Measurements from ENCODE around the gene SLFN12L.

DNA sequence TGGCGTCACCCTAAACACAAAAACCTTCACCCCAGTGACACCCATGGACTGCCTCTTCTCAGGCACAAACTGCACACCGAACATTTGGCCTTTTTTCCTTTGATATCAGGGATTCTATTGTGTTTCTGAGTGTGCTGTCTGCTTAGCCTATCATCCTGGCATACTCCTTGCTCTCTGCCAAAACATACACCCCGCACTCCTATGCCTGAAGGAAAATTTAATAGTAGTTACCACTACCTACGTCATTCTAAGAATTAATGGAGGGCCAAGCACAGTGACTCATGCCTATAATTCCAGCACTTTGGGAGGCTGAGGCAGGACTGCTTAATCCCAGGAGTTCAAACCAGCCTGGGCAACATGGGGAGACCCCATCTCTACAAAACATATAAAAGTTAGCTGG, 69.0 kb downstream of the SLFN12L start:
- TF ChIP-seq CTCF (IDR thresholded peaks at IDR 0.05; ENCODE audit: low read length) (no peak), EZH2 (IDR thresholded peaks at IDR 0.05; ENCODE audit: borderline replicate concordance, low read length) (no peak)
